ENCODE results near the gene SLC38A8. TPM values are rescaled to one million over a fixed set of nuclear protein-coding genes. Genes with fewer than 3 reads are reported as not detected.

Gene SLC38A8
- total RNA-seq, 3 donors from 2014 or later (not counting 1 experiment from before 2014, with no cell fraction given), result not detected

- no peak overlapping the region for H3K4me3 Mint-ChIP-seq
- Histone ChIP-seq H3K4me3 (ENCODE audit: low read length) (no peak overlapping the region), H3K36me3 (ENCODE audit: control insufficient read depth, insufficient read depth, low read length) (no peaks in the 10 kb centered on the region), H3K27ac (ENCODE audit: low read length) (no peak overlapping the region), H3K27me3 (ENCODE audit: control insufficient read depth, insufficient read depth, low read length) (peaks cover 8% of the 10 kb centered on the region), H3K4me1 (ENCODE audit: control insufficient read depth, insufficient read depth, low read length) (no peaks in the 10 kb centered on the region), H3K9me3 (ENCODE audit: control insufficient read depth, insufficient read depth, low read length) (no peaks in the 10 kb centered on the region)
- ATAC-seq, result no peak
- no peak for TF ChIP-seq CTCF (IDR thresholded peaks at IDR 0.05)
- 91% methylated on average over 2 of the region's 2 CpGs for WGBS (ENCODE audit: insufficient coverage)
- no peaks in the 10 kb centered on the region for H3K36me3 Mint-ChIP-seq
- H3K9me3 Mint-ChIP-seq, result no peaks in the 10 kb centered on the region
- no peak for DNase-seq
- H3K27me3 Mint-ChIP-seq (ENCODE audit: low read depth in 2 of 2), result peaks cover 0 to 14% of the 10 kb centered on the region in 2 donors
- H3K4me1 Mint-ChIP-seq, result peaks cover 0 to 5% of the 10 kb centered on the region in 2 donors
- H3K27ac Mint-ChIP-seq, result no peak overlapping the region
- intact Hi-C loops (cut with micrococcal nuclease), result no loop called here
Observed at GRCh38 chr16:83967091-83967490, 75.5 kb downstream of the SLC38A8 start.

- WGBS (ENCODE audit: insufficient coverage), result 94% methylated on average over 13 of the region's 13 CpGs
- Mint-ChIP-seq H3K4me3 (no peak overlapping the region), H3K27me3 (ENCODE audit: low read depth in 2 of 2) (peaks cover 0 to 14% of the 10 kb centered on the region in 2 donors), H3K27ac (no peak overlapping the region), H3K4me1 (peaks cover 0 to 5% of the 10 kb centered on the region in 2 donors), H3K36me3 (no peaks in the 10 kb centered on the region), H3K9me3 (no peaks in the 10 kb centered on the region)
- Histone ChIP-seq H3K9me3 (ENCODE audit: control insufficient read depth, insufficient read depth, low read length) (no peaks in the 10 kb centered on the region), H3K27me3 (ENCODE audit: control insufficient read depth, insufficient read depth, low read length) (peaks cover 8% of the 10 kb centered on the region), H3K27ac (ENCODE audit: low read length) (no peak overlapping the region), H3K4me1 (ENCODE audit: control insufficient read depth, insufficient read depth, low read length) (no peaks in the 10 kb centered on the region), H3K4me3 (ENCODE audit: low read length) (no peak overlapping the region), H3K36me3 (ENCODE audit: control insufficient read depth, insufficient read depth, low read length) (no peaks in the 10 kb centered on the region)
- no peak for TF ChIP-seq CTCF (IDR thresholded peaks at IDR 0.05)
- intact Hi-C loops (cut with micrococcal nuclease), result no loop called here
- DNase-seq (no peak), ATAC-seq (no peak)
Observed at GRCh38 chr16:83966153-83966696, 76.4 kb downstream of the SLC38A8 start.

- ATAC-seq, result no peak
- WGBS (ENCODE audit: insufficient coverage), result 93% methylated on average over 36 of the region's 36 CpGs
- intact Hi-C loops (cut with micrococcal nuclease), result no loop called here
- H3K4me1 ChIP-seq (ENCODE audit: control insufficient read depth, insufficient read depth, low read length), result no peaks in the 10 kb centered on the region
- TF ChIP-seq CTCF (IDR thresholded peaks at IDR 0.05), result no peak
- Mint-ChIP-seq H3K36me3 (no peaks in the 10 kb centered on the region), H3K27me3 (ENCODE audit: low read depth in 2 of 2) (peaks cover 0 to 14% of the 10 kb centered on the region in 2 donors), H3K4me3 (no peak overlapping the region), H3K4me1 (peaks cover 0 to 5% of the 10 kb centered on the region in 2 donors), H3K27ac (no peak overlapping the region), H3K9me3 (no peaks in the 10 kb centered on the region)
- DNase-seq, result no peak
- H3K36me3 ChIP-seq (ENCODE audit: control insufficient read depth, insufficient read depth, low read length), result no peaks in the 10 kb centered on the region
- H3K27ac ChIP-seq (ENCODE audit: low read length), result no peak overlapping the region
- H3K9me3 ChIP-seq (ENCODE audit: control insufficient read depth, insufficient read depth, low read length), result no peaks in the 10 kb centered on the region
- peaks cover 8% of the 10 kb centered on the region for H3K27me3 ChIP-seq (ENCODE audit: control insufficient read depth, insufficient read depth, low read length)
- H3K4me3 ChIP-seq (ENCODE audit: low read length), result no peak overlapping the region
Observed at GRCh38 chr16:83965444-83966152, 77.0 kb downstream of the SLC38A8 start.
